Vagina (tissue), 2 donors: Measurements from ENCODE around the gene BEND4. TPM values are rescaled to one million over a fixed set of nuclear protein-coding genes. Genes with fewer than 3 reads are reported as not detected.

Source experiments
- DNase-seq, 2 donors: peaks; one replicate each; pipeline ENCODE4 v3.0.0-alpha.2; 2017; ENCODE audit errors: extremely low spot score in 2 of 2
- H3K27ac ChIP-seq: fragments of 200-600 bp; sonication (generic); one replicate; pipeline ENCODE4 v1.5.1; 2019
- H3K27me3 ChIP-seq: fragments of 200-600 bp; sonication (generic); one replicate; pipeline ENCODE4 v1.5.1; 2019
- H3K36me3 ChIP-seq, 2 donors: fragments of 200-600 bp; sonication (generic); one replicate each; pipeline ENCODE4 v1.5.1; 2017 to 2019
- H3K4me1 ChIP-seq: fragments of 200-600 bp; sonication (generic); one replicate; pipeline ENCODE4 v1.5.1; 2019
- H3K4me3 ChIP-seq, 2 donors: fragments of 200-600 bp; sonication (generic); 1 replicate in 1 of 2; 2 replicates in 1 of 2; pipeline ENCODE4 v1.5.1; 2016 to 2019
- H3K9me3 ChIP-seq: fragments of 200-600 bp; sonication (generic); one replicate; pipeline ENCODE4 v1.5.1; 2019
- CTCF ChIP-seq, 3 experiments: fragments of 450-650 bp in 2 of 3; fragments of 200-600 bp in 1 of 3; sonication (generic) in 1 of 3; IDR thresholded peaks; one replicate each; pipeline ENCODE4 v1.5.1; 2017 to 2019; ENCODE audit warnings: antibody characterized with exemption in 3 of 3, mild to moderate bottlenecking in 2 of 3, moderate library complexity in 2 of 3
- POLR2A ChIP-seq, 2 donors: fragments of 450-650 bp; IDR thresholded peaks; one replicate each; pipeline ENCODE4 v1.6.1; 2017; ENCODE audit warnings: antibody characterized with exemption in 2 of 2, mild to moderate bottlenecking in 2 of 2, moderate library complexity in 2 of 2
- POLR2AphosphoS5 ChIP-seq, 2 donors: sonication (generic); formaldehyde crosslinking; IDR thresholded peaks; one replicate each; pipeline ENCODE4 v1.9.0; 2017; ENCODE audit warnings: antibody characterized with exemption in 2 of 2, mild to moderate bottlenecking in 2 of 2, low read depth in 1 of 2; ENCODE audit not compliant: insufficient read depth in 1 of 2
- intact Hi-C: fragments of 100-400 bp; cut with DNase I; formaldehyde crosslinking; loops from one replicate; pipeline ENCODE4 v1.15.1; 2023
- total RNA-seq: library from RNA; depleted of rRNA; stranded (reverse); fragments of >200 nt; gene quantifications from one replicate; pipeline ENCODE4 v1.2.3, GENCODE V29; 2016

The BEND4 gene
- total RNA-seq, 1 donor from 2014 or later: not detected

- intact Hi-C loops: no loop called here
- H3K27me3 ChIP-seq: peaks cover 6% of the 10 kb centered on the region
- no peak for DNase-seq
These were observed 3.5 kb downstream of the BEND4 start for GRCh38 chr4:42149004-42149403.

GRCh38 chr4:42148425-42148824 is 4.0 kb downstream of the BEND4 start:
- DNase-seq: no peak
- intact Hi-C loops: no loop called here

More at GRCh38 chr4:42149004-42149403, 3.5 kb downstream of the BEND4 start:
- TF ChIP-seq CTCF (IDR thresholded peaks at IDR 0.05): no peak
- no peak for TF ChIP-seq POLR2A (IDR thresholded peaks at IDR 0.05)
- no peak for TF ChIP-seq POLR2AphosphoS5 (IDR thresholded peaks at IDR 0.05; ENCODE audit: insufficient read depth in 1 of 2, low read depth in 1 of 2)
- Histone ChIP-seq H3K4me1 (peaks cover 17% of the 10 kb centered on the region), H3K4me3 (no peak overlapping the region), H3K27ac (no peak overlapping the region), H3K9me3 (no peaks in the 10 kb centered on the region), H3K36me3 (no peaks in the 10 kb centered on the region)

GRCh38 chr4:42144028-42144427 is 8.4 kb downstream of the BEND4 start:
- Histone ChIP-seq H3K27ac (no peak overlapping the region), H3K27me3 (no peaks in the 10 kb centered on the region), H3K4me3 (no peak overlapping the region), H3K36me3 (no peaks in the 10 kb centered on the region), H3K4me1 (no peaks in the 10 kb centered on the region), H3K9me3 (no peaks in the 10 kb centered on the region)
- DNase-seq: no peak
- intact Hi-C loops: no loop called here
- TF ChIP-seq POLR2AphosphoS5 (IDR thresholded peaks at IDR 0.05; ENCODE audit: insufficient read depth in 1 of 2, low read depth in 1 of 2): no peak
- no peak for TF ChIP-seq POLR2A (IDR thresholded peaks at IDR 0.05)
- no peak for TF ChIP-seq CTCF (IDR thresholded peaks at IDR 0.05)

More at GRCh38 chr4:42148425-42148824, 4.0 kb downstream of the BEND4 start:
- no peak for TF ChIP-seq CTCF (IDR thresholded peaks at IDR 0.05)
- H3K4me1 ChIP-seq: peaks cover 17% of the 10 kb centered on the region
- H3K9me3 ChIP-seq: no peaks in the 10 kb centered on the region
- no peaks in the 10 kb centered on the region for H3K36me3 ChIP-seq
- no peak overlapping the region for H3K4me3 ChIP-seq
- H3K27ac ChIP-seq: no peak overlapping the region
- peaks cover 6% of the 10 kb centered on the region for H3K27me3 ChIP-seq

- TF ChIP-seq CTCF (IDR thresholded peaks at IDR 0.05) (no peak), POLR2AphosphoS5 (IDR thresholded peaks at IDR 0.05; ENCODE audit: insufficient read depth in 1 of 2, low read depth in 1 of 2) (no peak), POLR2A (IDR thresholded peaks at IDR 0.05) (no peak)
- Histone ChIP-seq H3K9me3 (no peaks in the 10 kb centered on the region), H3K27me3 (no peaks in the 10 kb centered on the region), H3K4me1 (no peaks in the 10 kb centered on the region), H3K4me3 (no peak overlapping the region), H3K36me3 (no peaks in the 10 kb centered on the region), H3K27ac (no peak overlapping the region)
- intact Hi-C loops: no loop called here
- DNase-seq: no peak
These were observed 9.9 kb downstream of the BEND4 start for GRCh38 chr4:42142591-42142990.

- H3K27ac ChIP-seq: no peak overlapping the region
- H3K4me1 ChIP-seq: no peaks in the 10 kb centered on the region
- no peak overlapping the region for H3K4me3 ChIP-seq
- H3K36me3 ChIP-seq: no peaks in the 10 kb centered on the region
- H3K9me3 ChIP-seq: no peaks in the 10 kb centered on the region
- no peak for TF ChIP-seq POLR2A (IDR thresholded peaks at IDR 0.05)
- no peak for TF ChIP-seq CTCF (IDR thresholded peaks at IDR 0.05)
- intact Hi-C loops: no loop called here
- DNase-seq: no peak
- no peaks in the 10 kb centered on the region for H3K27me3 ChIP-seq
These were observed 16.1 kb downstream of the BEND4 start for GRCh38 chr4:42136371-42136770.
